ENCODE measurements around the gene EBF3.

EBF3 gene

DNA sequence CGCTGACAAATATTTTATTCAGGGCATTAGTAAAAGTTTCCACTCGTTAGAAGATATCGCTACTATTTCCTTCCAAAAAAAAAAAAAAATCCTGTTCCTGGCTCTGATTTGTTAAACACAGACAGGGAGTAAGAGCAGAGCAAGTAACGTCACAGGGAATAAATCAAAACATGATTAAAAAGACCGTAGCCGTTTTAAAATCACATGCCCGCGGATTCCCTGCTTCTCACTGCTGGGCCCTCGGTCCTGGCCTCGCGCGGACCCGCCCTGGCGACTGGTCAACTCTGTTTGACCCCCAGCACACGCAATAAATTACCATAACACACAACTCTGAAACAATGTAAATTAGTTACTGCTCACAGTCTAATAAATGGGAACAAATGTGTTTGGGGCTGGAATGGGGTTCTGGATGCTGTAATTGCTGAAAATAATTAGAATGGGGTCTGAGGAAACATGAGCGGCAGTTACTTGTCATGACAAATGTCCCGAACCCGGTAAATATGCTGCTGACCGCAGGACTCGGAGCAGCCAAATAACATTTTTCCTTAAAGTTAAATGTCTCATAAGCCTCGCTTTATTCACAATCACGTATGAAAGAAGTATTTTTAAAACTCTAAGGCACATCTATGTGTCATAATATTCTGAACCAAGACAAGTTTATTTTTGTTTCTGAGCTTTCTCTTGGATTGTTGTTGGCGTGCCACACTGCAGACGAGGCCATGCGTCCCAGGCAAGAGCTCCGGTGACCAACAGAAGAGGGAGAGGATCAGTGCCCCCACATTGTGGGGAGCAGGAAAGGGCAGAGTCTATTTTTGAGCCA lies 17.9 kb downstream of the EBF3 start:
- Histone ChIP-seq H4K20me1 (peaks cover 0 to 4% (median 0%) of the 10 kb centered on the region in 11 experiments; a peak in 2 of 22 replicates), H3K4me3 (no peak overlapping the region), H3K9ac (no peak overlapping the region), H3K36me3 (no peaks in the 10 kb centered on the region), H3K9me3 (replicated peaks in 1 of 11) (no peaks in the 10 kb centered on the region), H3K4me2 (no peak overlapping the region), H3K27ac (no peak overlapping the region), H3K27me3 (peaks cover 18 to 26% (median 25%) of the 10 kb centered on the region in 11 experiments), H3K4me1 (peaks cover 0 to 13% (median 7%) of the 10 kb centered on the region in 10 experiments; a peak in 12 of 20 replicates)
- TF ChIP-seq Cebpa-rat (IDR thresholded peaks at IDR 0.05): no peak

DNA sequence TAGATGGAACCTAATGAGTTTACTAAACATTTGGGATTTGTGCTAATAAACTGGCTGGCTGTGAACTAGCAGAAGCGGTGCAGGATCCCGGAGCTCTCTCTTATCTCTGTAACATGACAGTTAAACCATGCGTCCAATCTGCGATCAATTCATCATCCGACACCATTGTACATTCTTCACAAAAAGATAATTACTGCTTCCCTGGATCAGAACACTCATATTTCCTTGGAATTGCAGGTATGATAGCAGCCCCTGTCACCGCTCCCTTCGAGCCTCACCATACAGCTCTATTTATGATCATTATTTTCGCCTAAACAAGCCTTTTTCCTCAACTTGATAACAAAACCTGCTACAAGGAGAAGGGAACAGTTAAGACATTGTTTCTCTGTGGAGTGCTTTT lies 18.5 kb downstream of the EBF3 start:
- Histone ChIP-seq H3K27me3 (peaks cover 12 to 19% (median 18%) of the 10 kb centered on the region in 11 experiments), H3K9ac (no peak overlapping the region), H3K36me3 (no peaks in the 10 kb centered on the region), H4K20me1 (no peaks in the 10 kb centered on the region; a peak in 1 of 22 replicates), H3K27ac (no peak overlapping the region), H3K4me2 (no peak overlapping the region), H3K9me3 (replicated peaks in 1 of 11) (no peaks in the 10 kb centered on the region), H3K4me1 (peaks cover 0 to 12% (median 7%) of the 10 kb centered on the region in 10 experiments; a peak in 12 of 20 replicates), H3K4me3 (no peak overlapping the region)
- TF ChIP-seq Cebpa-rat (IDR thresholded peaks at IDR 0.05): no peak

DNA sequence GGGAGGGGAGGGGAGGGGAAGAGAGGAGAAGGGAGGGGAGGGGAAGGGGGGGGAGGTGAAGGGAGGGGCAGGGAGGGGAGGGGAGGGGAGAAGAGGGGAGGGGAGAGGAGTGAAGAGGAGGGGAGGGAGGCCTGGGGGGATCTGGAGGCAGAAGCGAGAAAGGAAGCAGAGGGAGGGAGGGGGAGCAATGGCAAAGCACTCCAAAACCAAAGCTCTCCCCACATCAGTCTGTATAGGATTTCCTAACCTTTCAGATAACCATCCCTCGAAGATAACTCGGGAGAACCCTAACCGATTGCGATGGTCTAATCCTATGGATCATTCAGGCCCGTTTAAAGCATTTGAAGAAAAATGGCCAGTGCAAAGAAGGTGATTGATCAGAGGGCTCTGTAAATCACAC lies 19.0 kb downstream of the EBF3 start:
- Histone ChIP-seq H3K4me3 (no peak overlapping the region), H3K27me3 (peaks cover 7 to 15% (median 14%) of the 10 kb centered on the region in 11 experiments), H3K9me3 (replicated peaks in 1 of 11) (no peaks in the 10 kb centered on the region), H3K36me3 (no peaks in the 10 kb centered on the region), H3K27ac (no peak overlapping the region), H3K4me1 (peaks cover 1 to 11% (median 7%) of the 10 kb centered on the region in 10 experiments; a peak in 14 of 20 replicates), H4K20me1 (no peaks in the 10 kb centered on the region), H3K9ac (no peak overlapping the region), H3K4me2 (no peak overlapping the region)
- no peak for TF ChIP-seq Cebpa-rat (IDR thresholded peaks at IDR 0.05)

DNA sequence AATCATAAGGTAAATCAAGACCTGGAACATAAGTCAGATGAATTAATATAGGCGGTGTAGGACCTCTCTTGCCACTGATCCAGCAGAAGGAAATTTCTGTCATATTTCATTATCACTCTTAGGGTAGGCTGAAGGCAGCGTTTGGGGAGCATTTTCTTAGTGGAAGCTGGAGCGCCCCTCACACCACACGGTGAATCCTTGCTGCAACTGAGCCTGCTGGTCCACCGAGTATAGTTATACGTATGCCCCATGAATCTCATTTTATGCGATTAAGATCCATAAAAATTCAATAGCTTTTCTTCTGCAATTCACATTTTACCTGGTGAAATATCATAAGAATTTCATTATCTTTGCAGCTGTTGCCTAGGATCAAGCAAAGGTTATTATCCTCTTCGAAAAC lies 19.6 kb downstream of the EBF3 start:
- TF ChIP-seq Cebpa-rat (IDR thresholded peaks at IDR 0.05): no peak

DNA sequence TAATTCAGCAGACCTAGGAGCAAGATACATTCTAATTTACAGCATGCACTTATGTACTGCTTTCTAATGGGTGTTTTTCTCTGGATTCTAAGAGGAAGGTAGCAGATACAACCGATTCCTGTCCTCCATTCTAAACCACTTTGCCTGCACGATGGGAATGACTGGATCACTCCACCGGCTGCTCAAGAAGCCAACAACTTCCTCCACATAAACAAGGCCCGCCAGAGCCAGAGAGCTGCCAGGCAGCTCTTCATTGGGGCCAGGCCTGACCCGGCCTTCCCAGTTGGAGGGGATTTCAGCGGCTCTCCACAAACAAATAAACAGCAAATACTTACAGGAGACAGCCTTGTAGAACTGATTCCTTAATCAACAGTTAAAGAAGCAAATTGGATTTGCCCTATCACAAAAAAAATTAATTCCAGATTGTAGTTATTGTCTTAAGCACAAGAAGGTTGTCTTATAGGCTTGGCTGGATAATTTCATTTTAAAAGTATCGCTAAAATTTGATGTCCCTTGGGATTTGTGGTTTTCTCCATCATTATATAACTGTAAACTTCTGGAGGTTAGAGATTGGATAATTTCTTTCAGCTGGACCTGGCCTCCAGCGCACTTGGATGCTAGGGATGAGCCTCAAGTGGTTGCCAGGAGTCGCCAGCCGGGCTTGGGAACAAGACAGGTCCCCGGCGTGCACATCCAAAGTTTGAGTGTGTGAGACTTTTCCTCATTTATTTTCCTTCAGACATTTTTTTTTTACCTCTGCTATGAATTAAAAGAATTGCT lies 20.9 kb downstream of the EBF3 start:
- no peaks in the 10 kb centered on the region for H3K27me3 ChIP-seq
- H3K9ac ChIP-seq: no peak overlapping the region
- TF ChIP-seq Cebpa-rat (IDR thresholded peaks at IDR 0.05): no peak
- H3K9me3 ChIP-seq (replicated peaks in 1 of 11): no peaks in the 10 kb centered on the region
- no peaks in the 10 kb centered on the region for H3K36me3 ChIP-seq
- no peak overlapping the region for H3K4me2 ChIP-seq
- H3K4me1 ChIP-seq: peaks cover 12 to 22% (median 18%) of the 10 kb centered on the region in 10 experiments
- no peak overlapping the region for H3K4me3 ChIP-seq
- H4K20me1 ChIP-seq: no peaks in the 10 kb centered on the region
- no peak overlapping the region for H3K27ac ChIP-seq

More for the DNA sequence above, 19.6 kb downstream of the EBF3 start:
- Histone ChIP-seq H3K9me3 (replicated peaks in 1 of 11) (no peaks in the 10 kb centered on the region), H3K4me1 (peaks cover 4 to 12% (median 8%) of the 10 kb centered on the region in 10 experiments; a peak in 19 of 20 replicates), H3K36me3 (no peaks in the 10 kb centered on the region), H3K27me3 (peaks cover 3 to 10% (median 8%) of the 10 kb centered on the region in 11 experiments), H3K4me3 (no peak overlapping the region), H3K9ac (no peak overlapping the region), H3K27ac (no peak overlapping the region), H4K20me1 (no peaks in the 10 kb centered on the region), H3K4me2 (no peak overlapping the region)

DNA sequence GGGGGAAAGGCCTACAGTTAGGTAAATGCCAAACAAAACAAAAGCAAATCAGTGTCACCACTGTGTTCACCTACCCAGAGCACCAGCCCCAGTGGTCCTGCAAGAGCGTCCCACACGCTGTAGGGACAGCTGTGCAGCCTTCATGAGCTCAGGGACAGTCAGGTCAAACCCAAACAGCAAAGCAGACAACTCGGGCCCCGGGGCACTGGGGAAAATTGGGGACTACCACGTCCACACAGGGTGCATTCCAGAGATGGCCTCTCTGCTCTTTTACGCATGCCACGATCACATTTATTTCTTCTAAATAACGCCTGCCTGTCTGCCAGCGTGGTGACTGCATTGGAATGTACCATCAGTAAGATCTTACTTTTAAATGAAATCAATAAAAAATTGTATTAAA lies 21.7 kb downstream of the EBF3 start:
- no peak overlapping the region for H3K27ac ChIP-seq

DNA sequence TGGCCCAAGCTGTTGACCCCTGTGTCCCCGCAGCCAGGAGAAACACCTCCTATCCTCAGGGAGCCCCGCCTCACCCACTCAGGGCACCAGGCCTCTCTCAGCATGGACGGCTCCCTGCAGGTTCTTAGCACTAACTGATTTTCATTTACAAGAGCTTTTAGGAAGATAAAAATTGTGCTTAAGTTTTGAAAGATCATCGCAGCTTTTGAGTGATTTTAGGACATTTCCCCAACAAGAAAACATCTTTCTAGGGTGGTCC lies 22.1 kb downstream of the EBF3 start:
- H3K27ac ChIP-seq: no peak overlapping the region
- H3K4me1 ChIP-seq: peaks cover 12 to 22% (median 18%) of the 10 kb centered on the region in 10 experiments
- H3K36me3 ChIP-seq: no peaks in the 10 kb centered on the region
- no peak for TF ChIP-seq Cebpa-rat (IDR thresholded peaks at IDR 0.05)
- no peaks in the 10 kb centered on the region for H3K9me3 ChIP-seq (replicated peaks in 1 of 11)
- no peak overlapping the region for H3K4me2 ChIP-seq
- H4K20me1 ChIP-seq: no peaks in the 10 kb centered on the region
- no peaks in the 10 kb centered on the region for H3K27me3 ChIP-seq
- no peak overlapping the region for H3K4me3 ChIP-seq
- no peak overlapping the region for H3K9ac ChIP-seq

More for the DNA sequence above, 21.7 kb downstream of the EBF3 start:
- H3K4me1 ChIP-seq: peaks cover 12 to 22% (median 18%) of the 10 kb centered on the region in 10 experiments
- H3K27me3 ChIP-seq: no peaks in the 10 kb centered on the region
- H3K36me3 ChIP-seq: no peaks in the 10 kb centered on the region
- H3K4me2 ChIP-seq: no peak overlapping the region
- no peak overlapping the region for H3K4me3 ChIP-seq
- no peak overlapping the region for H3K9ac ChIP-seq
- no peak for TF ChIP-seq Cebpa-rat (IDR thresholded peaks at IDR 0.05)
- no peaks in the 10 kb centered on the region for H4K20me1 ChIP-seq
- H3K9me3 ChIP-seq (replicated peaks in 1 of 11): no peaks in the 10 kb centered on the region

DNA sequence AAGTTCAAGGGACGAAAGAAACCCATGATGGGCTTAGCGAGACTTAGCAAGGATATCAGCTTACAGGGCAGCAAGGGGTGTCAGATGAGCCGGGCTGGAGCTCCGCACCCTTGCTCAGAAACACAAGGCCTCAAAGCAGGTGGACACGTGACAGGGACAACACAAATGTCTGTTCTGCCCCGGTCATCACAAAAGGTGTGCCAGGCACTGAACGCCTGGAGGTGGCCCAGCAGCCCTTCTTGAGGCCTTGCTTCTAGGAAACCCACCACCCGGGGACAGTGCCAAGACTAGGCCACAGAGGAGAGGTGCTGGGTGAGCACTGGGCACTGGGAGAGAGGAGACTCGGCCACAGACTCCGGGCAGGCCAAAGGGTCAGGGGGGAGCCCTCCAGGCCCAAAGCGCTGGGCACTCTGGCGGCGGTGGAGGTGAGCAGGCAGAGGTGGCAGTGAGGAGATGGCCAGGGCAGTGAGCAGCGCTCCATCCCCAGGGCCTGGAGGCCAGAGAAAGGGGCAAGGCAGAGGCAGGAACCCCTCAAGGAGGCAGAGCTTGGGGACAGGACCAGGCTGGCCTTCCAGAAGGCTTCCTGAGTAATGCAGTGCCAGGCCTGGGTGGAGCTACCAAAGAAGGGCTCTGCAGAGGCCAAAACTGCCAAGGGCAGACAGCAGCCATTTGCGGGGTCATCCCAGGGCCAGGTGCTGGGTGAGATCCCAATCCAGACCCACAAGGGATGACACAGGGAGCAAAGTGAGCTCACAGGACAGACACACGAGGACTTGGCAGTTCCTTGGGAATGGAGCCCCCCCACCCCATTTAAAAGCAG lies 22.7 kb downstream of the EBF3 start:
- Histone ChIP-seq H3K4me3 (no peak overlapping the region), H3K36me3 (no peaks in the 10 kb centered on the region), H3K27ac (no peak overlapping the region), H3K27me3 (no peaks in the 10 kb centered on the region), H3K4me2 (no peak overlapping the region), H3K9ac (no peak overlapping the region), H4K20me1 (no peaks in the 10 kb centered on the region), H3K4me1 (peaks cover 12 to 22% (median 18%) of the 10 kb centered on the region in 10 experiments), H3K9me3 (replicated peaks in 1 of 11) (no peaks in the 10 kb centered on the region)
- no peak for TF ChIP-seq Cebpa-rat (IDR thresholded peaks at IDR 0.05)
